Measurements from ENCODE around the gene NSUN7.

- TF ChIP-seq, protein P1, sequence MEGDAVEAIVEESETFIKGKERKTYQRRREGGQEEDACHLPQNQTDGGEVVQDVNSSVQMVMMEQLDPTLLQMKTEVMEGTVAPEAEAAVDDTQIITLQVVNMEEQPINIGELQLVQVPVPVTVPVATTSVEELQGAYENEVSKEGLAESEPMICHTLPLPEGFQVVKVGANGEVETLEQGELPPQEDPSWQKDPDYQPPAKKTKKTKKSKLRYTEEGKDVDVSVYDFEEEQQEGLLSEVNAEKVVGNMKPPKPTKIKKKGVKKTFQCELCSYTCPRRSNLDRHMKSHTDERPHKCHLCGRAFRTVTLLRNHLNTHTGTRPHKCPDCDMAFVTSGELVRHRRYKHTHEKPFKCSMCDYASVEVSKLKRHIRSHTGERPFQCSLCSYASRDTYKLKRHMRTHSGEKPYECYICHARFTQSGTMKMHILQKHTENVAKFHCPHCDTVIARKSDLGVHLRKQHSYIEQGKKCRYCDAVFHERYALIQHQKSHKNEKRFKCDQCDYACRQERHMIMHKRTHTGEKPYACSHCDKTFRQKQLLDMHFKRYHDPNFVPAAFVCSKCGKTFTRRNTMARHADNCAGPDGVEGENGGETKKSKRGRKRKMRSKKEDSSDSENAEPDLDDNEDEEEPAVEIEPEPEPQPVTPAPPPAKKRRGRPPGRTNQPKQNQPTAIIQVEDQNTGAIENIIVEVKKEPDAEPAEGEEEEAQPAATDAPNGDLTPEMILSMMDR (IDR thresholded peaks at IDR 0.05) = no peak
- TF ChIP-seq POLR2A (IDR thresholded peaks at IDR 0.05) = no peak
These were observed 93.1 kb downstream of the NSUN7 start for GRCh38 chr4:40842725-40843423.

Measured in prostate gland (tissue), 2 donors.